Measurements from ENCODE around the gene DYNC2LI1.

- no peak for TF ChIP-seq CTCF (IDR thresholded peaks at IDR 0.05)
- no peak for TF ChIP-seq POLR2AphosphoS5 (IDR thresholded peaks at IDR 0.05; ENCODE audit: insufficient read depth in 1 of 2, low read depth in 1 of 2)
Measured at GRCh38 chr2:43802135-43802534, 28.3 kb downstream of the DYNC2LI1 start.
